Hepatic stellate cell (primary cell): ENCODE data around the gene EFNA2.
"Not testable (repeated sequence)": the region's sequence is repeated elsewhere in the genome, so short reads cannot be mapped to it uniquely, and the experiment has no call there.

Experiments used
- DNase-seq: peaks from one replicate; pipeline ENCODE4 v3.0.0; 2011; ENCODE audit warnings: low spot score

Gene EFNA2

GRCh38 chr19:1298235-1298634, 12.6 kb downstream of the EFNA2 start:
- DNase-seq: no peak

GRCh38 chr19:1299801-1300200, 14.1 kb downstream of the EFNA2 start:
- DNase-seq: no peak

- no peak for DNase-seq
These were observed 15.2 kb downstream of the EFNA2 start for GRCh38 chr19:1300744-1301490.

GRCh38 chr19:1302533-1303239, 17.0 kb downstream of the EFNA2 start:
- no peak for DNase-seq

GRCh38 chr19:1304197-1304924, 18.7 kb downstream of the EFNA2 start:
- DNase-seq: no peak

GRCh38 chr19:1305354-1305753, 19.7 kb downstream of the EFNA2 start:
- not testable (repeated sequence) for DNase-seq

- DNase-seq: no peak
These were observed 21.6 kb downstream of the EFNA2 start for GRCh38 chr19:1307320-1307719.

- no peak for DNase-seq
These were observed 22.2 kb downstream of the EFNA2 start for GRCh38 chr19:1307755-1308303.

GRCh38 chr19:1308718-1309117, 23.0 kb downstream of the EFNA2 start:
- no peak for DNase-seq

- no peak for DNase-seq
These were observed 24.5 kb downstream of the EFNA2 start for GRCh38 chr19:1309977-1310852.

- no peak for DNase-seq
These were observed 25.1 kb downstream of the EFNA2 start for GRCh38 chr19:1310853-1311180.

- DNase-seq: no peak
These were observed 25.9 kb downstream of the EFNA2 start for GRCh38 chr19:1311543-1312091.

GRCh38 chr19:1312767-1313694, 27.4 kb downstream of the EFNA2 start:
- peak; percentile 87 for DNase-seq

- DNase-seq: no peak
These were observed 28.3 kb downstream of the EFNA2 start for GRCh38 chr19:1313695-1314613.

GRCh38 chr19:1315470-1316166, 29.9 kb downstream of the EFNA2 start:
- DNase-seq: peak; percentile 77

- no peak for DNase-seq
These were observed 30.8 kb downstream of the EFNA2 start for GRCh38 chr19:1316466-1316865.

GRCh38 chr19:1317274-1318003, 31.8 kb downstream of the EFNA2 start:
- DNase-seq: no peak
